WTC11 (cell line): ENCODE measurements around the gene RELT. TPM values are rescaled to one million over a fixed set of nuclear protein-coding genes. Genes with fewer than 3 reads are reported as not detected.

Source experiments
- ATAC-seq: fragments of 200-7000 bp; cut with Tn5 transposase; 2 replicates; pipeline ENCODE4 v1.10.0; 2021; ENCODE audit warnings: mild to moderate bottlenecking, moderate library complexity
- CTCF ChIA-PET: fragments of 300-600 bp; sonication (Branson Sonifier 250); formaldehyde crosslinking; loops from one replicate; lab custom pipeline; 2021; ENCODE audit warnings: antibody characterized with exemption; lab: Charles Lee
- POLR2A ChIA-PET: fragments of 350-600 bp; sonication (Branson Sonifier 250); formaldehyde crosslinking; loops from one replicate; lab custom pipeline; 2021; ENCODE audit warnings: antibody characterized with exemption; lab: Charles Lee
- DNase-seq: peaks from one replicate; pipeline ENCODE4 v3.0.0; 2021; ENCODE audit warnings: low spot score
- H3K27ac Mint-ChIP-seq: 2 replicates; pipeline ENCODE4 v1.8.0; 2021; ENCODE audit warnings: mixed read lengths
- H3K27me3 Mint-ChIP-seq: 2 replicates; pipeline ENCODE4 v1.8.0; 2021; ENCODE audit warnings: low read depth, mild to moderate bottlenecking, moderate library complexity, mixed read lengths
- H3K36me3 Mint-ChIP-seq: 2 replicates; pipeline ENCODE4 v1.8.0; 2021; ENCODE audit warnings: mixed read lengths
- H3K4me1 Mint-ChIP-seq: 2 replicates; pipeline ENCODE4 v1.8.0; 2022; ENCODE audit warnings: mixed read lengths
- H3K4me3 Mint-ChIP-seq: 2 replicates; pipeline ENCODE4 v1.8.0; 2021; ENCODE audit warnings: mild to moderate bottlenecking, moderate library complexity, mixed read lengths
- H3K9me3 Mint-ChIP-seq: 2 replicates; pipeline ENCODE4 v1.8.0; 2021; ENCODE audit warnings: mixed read lengths
- CBFB ChIP-seq: sonication (generic); formaldehyde crosslinking; IDR thresholded peaks from 2 replicates; pipeline ENCODE4 v1.8.1; 2022; ENCODE audit warnings: mild to moderate bottlenecking, low read depth, missing genetic modification reagents
- ELF4 ChIP-seq: sonication (generic); formaldehyde crosslinking; IDR thresholded peaks from 2 replicates; pipeline ENCODE4 v1.8.1; 2022; ENCODE audit warnings: low read depth, mild to moderate bottlenecking, moderate library complexity, missing genetic modification reagents
- EMX1 ChIP-seq: fragments of 250-450 bp; sonication (Bioruptor Pico); IDR thresholded peaks from 2 replicates; pipeline ENCODE4 v1.8.0; 2021; ENCODE audit warnings: mild to moderate bottlenecking
- ETV6 ChIP-seq: sonication (generic); formaldehyde crosslinking; IDR thresholded peaks from 2 replicates; pipeline ENCODE4 v1.8.1; 2022; ENCODE audit warnings: mild to moderate bottlenecking, missing genetic modification reagents
- MYBL2 ChIP-seq: sonication (generic); formaldehyde crosslinking; IDR thresholded peaks from 2 replicates; pipeline ENCODE4 v1.8.1; 2023; ENCODE audit warnings: mild to moderate bottlenecking, moderate library complexity, missing genetic modification reagents
- RORB ChIP-seq: fragments of 250-450 bp; sonication (Bioruptor Pico); IDR thresholded peaks from 2 replicates; pipeline ENCODE4 v1.9.0; 2021; ENCODE audit warnings: mild to moderate bottlenecking
- TEAD4 ChIP-seq: sonication (generic); formaldehyde crosslinking; IDR thresholded peaks from 2 replicates; pipeline ENCODE4 v1.8.0; 2022; ENCODE audit warnings: mild to moderate bottlenecking, missing genetic modification reagents
- TP53 ChIP-seq: sonication (generic); formaldehyde crosslinking; IDR thresholded peaks from 2 replicates; pipeline ENCODE4 v1.8.1; 2023; ENCODE audit warnings: mild to moderate bottlenecking, missing genetic modification reagents
- total RNA-seq: library from RNA; stranded (reverse); gene quantifications from 3 replicates; pipeline ENCODE4 v1.2.3, GENCODE V29; 2021
- TF ChIP-seq, protein P1 (sequence below): sonication (generic); formaldehyde crosslinking; conservative IDR thresholded peaks from 2 replicates; pipeline ENCODE4 v1.8.1; 2023; ENCODE audit warnings: mild to moderate bottlenecking, low read depth, missing genetic modification reagents, moderate library complexity
- TF ChIP-seq, protein P2 (sequence below): fragments of 250-450 bp; sonication (Bioruptor Pico); IDR thresholded peaks from 2 replicates; pipeline ENCODE4 v1.9.0; 2021; ENCODE audit warnings: moderate library complexity, mild to moderate bottlenecking, inconsistent platforms, borderline replicate concordance
- TF ChIP-seq, protein P3 (sequence below): sonication (generic); formaldehyde crosslinking; IDR thresholded peaks from 2 replicates; pipeline ENCODE4 v1.8.1; 2022; ENCODE audit warnings: low read depth, mild to moderate bottlenecking, moderate library complexity, missing genetic modification reagents, borderline replicate concordance
- TF ChIP-seq, protein P4 (sequence below): sonication (generic); formaldehyde crosslinking; IDR thresholded peaks from 2 replicates; pipeline ENCODE4 v1.8.0; 2023; ENCODE audit warnings: mild to moderate bottlenecking, missing genetic modification reagents
- TF ChIP-seq, protein P5 (sequence below): sonication (generic); formaldehyde crosslinking; IDR thresholded peaks from 2 replicates; pipeline ENCODE4 v1.8.1; 2023; ENCODE audit warnings: mild to moderate bottlenecking, missing genetic modification reagents
- TF ChIP-seq, protein P6 (sequence below): sonication (generic); formaldehyde crosslinking; IDR thresholded peaks from 2 replicates; pipeline ENCODE4 v1.8.0; 2022; ENCODE audit warnings: mild to moderate bottlenecking, missing genetic modification reagents
- TF ChIP-seq, protein P7 (sequence below): fragments of 250-450 bp; sonication (Bioruptor Pico); IDR thresholded peaks from 2 replicates; pipeline ENCODE4 v1.9.0; 2021; ENCODE audit warnings: mild to moderate bottlenecking

RELT gene
- total RNA-seq, 1 experiment from 2014 or later = 6.7 TPM

DNA sequence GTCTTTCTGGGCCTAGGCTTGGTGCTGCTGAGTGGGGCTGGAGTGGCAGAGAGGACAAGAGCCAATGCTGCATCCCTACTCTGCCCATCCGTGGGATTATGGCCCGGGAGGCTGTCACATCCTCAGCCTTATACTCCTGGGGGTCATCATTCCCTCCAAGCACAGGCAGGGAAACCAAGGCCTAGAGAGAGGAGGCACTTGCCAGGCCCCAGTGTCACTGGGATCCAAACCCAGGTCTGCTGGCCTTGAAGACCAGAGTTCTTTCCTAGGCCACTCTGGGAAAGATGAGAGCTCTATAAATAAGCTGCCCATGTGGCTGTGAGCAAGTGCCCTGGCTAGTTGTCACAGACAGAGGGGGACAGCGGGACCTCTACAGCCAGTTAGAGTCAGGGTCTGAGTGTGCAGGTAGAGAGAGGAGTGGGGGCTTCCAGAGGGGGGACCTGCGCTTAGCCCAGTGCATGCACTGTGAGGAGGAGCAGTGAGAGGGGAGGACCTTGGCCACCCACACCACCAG lies 4.8 kb downstream of the RELT start (continued):
- no peak for TF ChIP-seq MYBL2 (CRISPR knock-in tag)
- TF ChIP-seq, protein P1, sequence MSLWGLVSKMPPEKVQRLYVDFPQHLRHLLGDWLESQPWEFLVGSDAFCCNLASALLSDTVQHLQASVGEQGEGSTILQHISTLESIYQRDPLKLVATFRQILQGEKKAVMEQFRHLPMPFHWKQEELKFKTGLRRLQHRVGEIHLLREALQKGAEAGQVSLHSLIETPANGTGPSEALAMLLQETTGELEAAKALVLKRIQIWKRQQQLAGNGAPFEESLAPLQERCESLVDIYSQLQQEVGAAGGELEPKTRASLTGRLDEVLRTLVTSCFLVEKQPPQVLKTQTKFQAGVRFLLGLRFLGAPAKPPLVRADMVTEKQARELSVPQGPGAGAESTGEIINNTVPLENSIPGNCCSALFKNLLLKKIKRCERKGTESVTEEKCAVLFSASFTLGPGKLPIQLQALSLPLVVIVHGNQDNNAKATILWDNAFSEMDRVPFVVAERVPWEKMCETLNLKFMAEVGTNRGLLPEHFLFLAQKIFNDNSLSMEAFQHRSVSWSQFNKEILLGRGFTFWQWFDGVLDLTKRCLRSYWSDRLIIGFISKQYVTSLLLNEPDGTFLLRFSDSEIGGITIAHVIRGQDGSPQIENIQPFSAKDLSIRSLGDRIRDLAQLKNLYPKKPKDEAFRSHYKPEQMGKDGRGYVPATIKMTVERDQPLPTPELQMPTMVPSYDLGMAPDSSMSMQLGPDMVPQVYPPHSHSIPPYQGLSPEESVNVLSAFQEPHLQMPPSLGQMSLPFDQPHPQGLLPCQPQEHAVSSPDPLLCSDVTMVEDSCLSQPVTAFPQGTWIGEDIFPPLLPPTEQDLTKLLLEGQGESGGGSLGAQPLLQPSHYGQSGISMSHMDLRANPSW (CRISPR knock-in tag) = no peak

DNA sequence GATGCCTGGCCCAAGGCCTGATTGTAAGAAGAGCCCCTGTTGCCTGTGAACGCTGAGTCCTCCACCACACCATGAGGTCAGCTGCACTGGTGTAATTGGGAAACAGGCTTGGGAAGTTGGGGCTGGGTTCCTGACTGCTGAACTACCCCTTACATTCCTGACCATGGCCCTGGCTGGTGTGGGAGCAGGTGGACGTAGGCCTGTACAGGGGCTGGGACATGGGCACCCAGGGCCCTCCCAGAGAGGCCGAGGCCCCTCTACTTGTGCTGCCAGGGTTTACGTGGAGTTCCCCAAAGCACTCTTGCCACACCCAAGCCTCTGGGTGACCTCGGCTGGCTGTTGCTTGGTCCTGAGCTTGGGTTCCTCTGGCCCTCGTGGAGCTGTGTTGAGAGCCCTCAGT lies 5.4 kb downstream of the RELT start:
- DNase-seq (no peak), ATAC-seq (no peak)
- Mint-ChIP-seq H3K4me1 (peaks cover 11% of the 10 kb centered on the region), H3K27me3 (peaks cover 13% of the 10 kb centered on the region), H3K36me3 (no peaks in the 10 kb centered on the region), H3K9me3 (no peaks in the 10 kb centered on the region), H3K27ac (no peak overlapping the region), H3K4me3 (no peak overlapping the region)
- no peak for TF ChIP-seq ELF4
- TF ChIP-seq, protein P2, sequence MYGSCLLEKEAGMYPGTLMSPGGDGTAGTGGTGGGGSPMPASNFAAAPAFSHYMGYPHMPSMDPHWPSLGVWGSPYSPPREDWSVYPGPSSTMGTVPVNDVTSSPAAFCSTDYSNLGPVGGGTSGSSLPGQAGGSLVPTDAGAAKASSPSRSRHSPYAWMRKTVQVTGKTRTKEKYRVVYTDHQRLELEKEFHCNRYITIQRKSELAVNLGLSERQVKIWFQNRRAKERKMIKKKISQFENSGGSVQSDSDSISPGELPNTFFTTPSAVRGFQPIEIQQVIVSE (CRISPR knock-in tag) = no peak
- TF ChIP-seq TEAD4 (CRISPR knock-in tag) = no peak
- TF ChIP-seq, protein P3, sequence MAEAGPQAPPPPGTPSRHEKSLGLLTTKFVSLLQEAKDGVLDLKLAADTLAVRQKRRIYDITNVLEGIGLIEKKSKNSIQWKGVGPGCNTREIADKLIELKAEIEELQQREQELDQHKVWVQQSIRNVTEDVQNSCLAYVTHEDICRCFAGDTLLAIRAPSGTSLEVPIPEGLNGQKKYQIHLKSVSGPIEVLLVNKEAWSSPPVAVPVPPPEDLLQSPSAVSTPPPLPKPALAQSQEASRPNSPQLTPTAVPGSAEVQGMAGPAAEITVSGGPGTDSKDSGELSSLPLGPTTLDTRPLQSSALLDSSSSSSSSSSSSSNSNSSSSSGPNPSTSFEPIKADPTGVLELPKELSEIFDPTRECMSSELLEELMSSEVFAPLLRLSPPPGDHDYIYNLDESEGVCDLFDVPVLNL = no peak
- TF ChIP-seq ETV6 (CRISPR knock-in tag) = no peak
- TF ChIP-seq TP53 = no peak
- no peak for TF ChIP-seq RORB (CRISPR knock-in tag)
- TF ChIP-seq EMX1 (CRISPR knock-in tag) = no peak
- no peak for TF ChIP-seq CBFB
- TF ChIP-seq, protein P4, sequence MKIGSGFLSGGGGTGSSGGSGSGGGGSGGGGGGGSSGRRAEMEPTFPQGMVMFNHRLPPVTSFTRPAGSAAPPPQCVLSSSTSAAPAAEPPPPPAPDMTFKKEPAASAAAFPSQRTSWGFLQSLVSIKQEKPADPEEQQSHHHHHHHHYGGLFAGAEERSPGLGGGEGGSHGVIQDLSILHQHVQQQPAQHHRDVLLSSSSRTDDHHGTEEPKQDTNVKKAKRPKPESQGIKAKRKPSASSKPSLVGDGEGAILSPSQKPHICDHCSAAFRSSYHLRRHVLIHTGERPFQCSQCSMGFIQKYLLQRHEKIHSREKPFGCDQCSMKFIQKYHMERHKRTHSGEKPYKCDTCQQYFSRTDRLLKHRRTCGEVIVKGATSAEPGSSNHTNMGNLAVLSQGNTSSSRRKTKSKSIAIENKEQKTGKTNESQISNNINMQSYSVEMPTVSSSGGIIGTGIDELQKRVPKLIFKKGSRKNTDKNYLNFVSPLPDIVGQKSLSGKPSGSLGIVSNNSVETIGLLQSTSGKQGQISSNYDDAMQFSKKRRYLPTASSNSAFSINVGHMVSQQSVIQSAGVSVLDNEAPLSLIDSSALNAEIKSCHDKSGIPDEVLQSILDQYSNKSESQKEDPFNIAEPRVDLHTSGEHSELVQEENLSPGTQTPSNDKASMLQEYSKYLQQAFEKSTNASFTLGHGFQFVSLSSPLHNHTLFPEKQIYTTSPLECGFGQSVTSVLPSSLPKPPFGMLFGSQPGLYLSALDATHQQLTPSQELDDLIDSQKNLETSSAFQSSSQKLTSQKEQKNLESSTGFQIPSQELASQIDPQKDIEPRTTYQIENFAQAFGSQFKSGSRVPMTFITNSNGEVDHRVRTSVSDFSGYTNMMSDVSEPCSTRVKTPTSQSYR = no peak
- TF ChIP-seq, protein P5, sequence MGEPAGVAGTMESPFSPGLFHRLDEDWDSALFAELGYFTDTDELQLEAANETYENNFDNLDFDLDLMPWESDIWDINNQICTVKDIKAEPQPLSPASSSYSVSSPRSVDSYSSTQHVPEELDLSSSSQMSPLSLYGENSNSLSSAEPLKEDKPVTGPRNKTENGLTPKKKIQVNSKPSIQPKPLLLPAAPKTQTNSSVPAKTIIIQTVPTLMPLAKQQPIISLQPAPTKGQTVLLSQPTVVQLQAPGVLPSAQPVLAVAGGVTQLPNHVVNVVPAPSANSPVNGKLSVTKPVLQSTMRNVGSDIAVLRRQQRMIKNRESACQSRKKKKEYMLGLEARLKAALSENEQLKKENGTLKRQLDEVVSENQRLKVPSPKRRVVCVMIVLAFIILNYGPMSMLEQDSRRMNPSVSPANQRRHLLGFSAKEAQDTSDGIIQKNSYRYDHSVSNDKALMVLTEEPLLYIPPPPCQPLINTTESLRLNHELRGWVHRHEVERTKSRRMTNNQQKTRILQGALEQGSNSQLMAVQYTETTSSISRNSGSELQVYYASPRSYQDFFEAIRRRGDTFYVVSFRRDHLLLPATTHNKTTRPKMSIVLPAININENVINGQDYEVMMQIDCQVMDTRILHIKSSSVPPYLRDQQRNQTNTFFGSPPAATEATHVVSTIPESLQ (CRISPR knock-in tag) = no peak
- TF ChIP-seq, protein P6, sequence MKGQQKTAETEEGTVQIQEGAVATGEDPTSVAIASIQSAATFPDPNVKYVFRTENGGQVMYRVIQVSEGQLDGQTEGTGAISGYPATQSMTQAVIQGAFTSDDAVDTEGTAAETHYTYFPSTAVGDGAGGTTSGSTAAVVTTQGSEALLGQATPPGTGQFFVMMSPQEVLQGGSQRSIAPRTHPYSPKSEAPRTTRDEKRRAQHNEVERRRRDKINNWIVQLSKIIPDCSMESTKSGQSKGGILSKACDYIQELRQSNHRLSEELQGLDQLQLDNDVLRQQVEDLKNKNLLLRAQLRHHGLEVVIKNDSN (CRISPR knock-in tag) = no peak
- TF ChIP-seq, protein P7, sequence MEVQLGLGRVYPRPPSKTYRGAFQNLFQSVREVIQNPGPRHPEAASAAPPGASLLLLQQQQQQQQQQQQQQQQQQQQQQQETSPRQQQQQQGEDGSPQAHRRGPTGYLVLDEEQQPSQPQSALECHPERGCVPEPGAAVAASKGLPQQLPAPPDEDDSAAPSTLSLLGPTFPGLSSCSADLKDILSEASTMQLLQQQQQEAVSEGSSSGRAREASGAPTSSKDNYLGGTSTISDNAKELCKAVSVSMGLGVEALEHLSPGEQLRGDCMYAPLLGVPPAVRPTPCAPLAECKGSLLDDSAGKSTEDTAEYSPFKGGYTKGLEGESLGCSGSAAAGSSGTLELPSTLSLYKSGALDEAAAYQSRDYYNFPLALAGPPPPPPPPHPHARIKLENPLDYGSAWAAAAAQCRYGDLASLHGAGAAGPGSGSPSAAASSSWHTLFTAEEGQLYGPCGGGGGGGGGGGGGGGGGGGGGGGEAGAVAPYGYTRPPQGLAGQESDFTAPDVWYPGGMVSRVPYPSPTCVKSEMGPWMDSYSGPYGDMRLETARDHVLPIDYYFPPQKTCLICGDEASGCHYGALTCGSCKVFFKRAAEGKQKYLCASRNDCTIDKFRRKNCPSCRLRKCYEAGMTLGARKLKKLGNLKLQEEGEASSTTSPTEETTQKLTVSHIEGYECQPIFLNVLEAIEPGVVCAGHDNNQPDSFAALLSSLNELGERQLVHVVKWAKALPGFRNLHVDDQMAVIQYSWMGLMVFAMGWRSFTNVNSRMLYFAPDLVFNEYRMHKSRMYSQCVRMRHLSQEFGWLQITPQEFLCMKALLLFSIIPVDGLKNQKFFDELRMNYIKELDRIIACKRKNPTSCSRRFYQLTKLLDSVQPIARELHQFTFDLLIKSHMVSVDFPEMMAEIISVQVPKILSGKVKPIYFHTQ (CRISPR knock-in tag) = no peak
- CTCF ChIA-PET = interaction anchor here (2.7 to 5.1 kb wide), 4 partner anchors 8 to 279 kb away, joined by 18 to 41 read pairs (median 27); no protein-coding TSS in a partner anchor
- POLR2A ChIA-PET = no interaction called here
